ENCODE data around the gene SPTBN1. TPM values are rescaled to one million over a fixed set of nuclear protein-coding genes. Genes with fewer than 3 reads are reported as not detected.

SPTBN1 gene
- total and polyA plus RNA-seq, 2 of the 4 experiments (the other 2 are of a cell fraction): 49.1 to 241 TPM

- Histone ChIP-seq H3K27ac (ENCODE audit: insufficient read depth, low read length) (no peak overlapping the region), H3K9me3 (ENCODE audit: control insufficient read depth, insufficient read depth, low read length) (no peaks in the 10 kb centered on the region), H3K9ac (ENCODE audit: low read depth, low read length) (no peak overlapping the region), H3K36me3 (ENCODE audit: control insufficient read depth, insufficient read depth, low read length) (no peaks in the 10 kb centered on the region), H3K27me3 (ENCODE audit: control insufficient read depth, insufficient read depth, low read length) (no peaks in the 10 kb centered on the region), H3K23ac (ENCODE audit: low read depth, low read length) (no peak overlapping the region), H3K4me3 (ENCODE audit: insufficient read depth, low read depth, low read length) (no peak overlapping the region), H4K91ac (ENCODE audit: insufficient read depth, low read depth, low read length) (no peak overlapping the region), H2BK20ac (ENCODE audit: low read depth, low read length) (no peak overlapping the region), H3K79me1 (ENCODE audit: low read depth in 1 of 2, low read length in 2 of 2) (peaks cover 43 to 71% of the 10 kb centered on the region in 2 experiments), H4K8ac (ENCODE audit: low read depth in 2 of 2, low read length in 2 of 2) (no peak overlapping the region), H2BK15ac (ENCODE audit: low read depth, low read length) (no peak overlapping the region), H3K4ac (ENCODE audit: low read depth, low read length) (no peak overlapping the region), H3K9me1 (ENCODE audit: insufficient read depth, low read length) (peaks cover 9% of the 10 kb centered on the region), H2BK120ac (ENCODE audit: low read depth, low read length) (no peak overlapping the region), H3K4me1 (ENCODE audit: control insufficient read depth, insufficient read depth, low read length) (peaks cover 7% of the 10 kb centered on the region), H2AK9ac (replicated peaks; ENCODE audit: low read depth, low read length, poor library complexity) (no peak overlapping the region), H4K20me1 (ENCODE audit: insufficient read depth, low read length) (peaks cover 28% of the 10 kb centered on the region), H2BK5ac (ENCODE audit: low read depth, low read length, poor library complexity, severe bottlenecking) (no peak overlapping the region), H2AFZ (replicated peaks; ENCODE audit: low read length, poor library complexity) (no peak overlapping the region), H3K18ac (ENCODE audit: low read depth, low read length) (no peak overlapping the region), H3K4me2 (ENCODE audit: low read depth, low read length) (no peak overlapping the region), H4K5ac (ENCODE audit: low read depth, low read length) (no peak overlapping the region), H3K56ac (ENCODE audit: extremely low read depth, insufficient read depth, low read length) (no peak overlapping the region), H2AK5ac (ENCODE audit: low read depth, low read length) (no peak overlapping the region), H3K14ac (replicated peaks; ENCODE audit: low read depth, low read length) (no peak overlapping the region)
- intact Hi-C loops (cut with micrococcal nuclease) (loop anchor here (5.0 kb wide), 1 partner anchor 39 kb away; no protein-coding TSS in a partner anchor), dilution Hi-C loops (cut with HindIII; ENCODE audit: low sequenced_read_pairs, unreplicated experiment) (no loop called here), in situ Hi-C loops (cut with MboI; ENCODE audit: low sequenced_read_pairs) (no loop called here)
- ChIA-PET CTCF (no interaction called here), POLR2A (ENCODE audit: unreplicated experiment) (no interaction called here)
- TF ChIP-seq USF2 (IDR thresholded peaks at IDR 0.05; ENCODE audit: low read depth, low read length): no peak
- TF ChIP-seq BHLHE40 (IDR thresholded peaks at IDR 0.05; ENCODE audit: low read depth, low read length): no peak
- no peak for TF ChIP-seq CTCF (conservative IDR thresholded peaks at IDR 0.05; ENCODE audit: low read depth, low read length)
- TF ChIP-seq FOS (IDR thresholded peaks at IDR 0.05; ENCODE audit: low read depth, low read length): no peak
- no peak for TF ChIP-seq RFX5 (IDR thresholded peaks at IDR 0.05; ENCODE audit: low read depth, low read length)
- no peak for TF ChIP-seq RCOR1 (IDR thresholded peaks at IDR 0.05; ENCODE audit: insufficient replicate concordance, low read length)
- no peak for TF ChIP-seq MAFK (IDR thresholded peaks at IDR 0.05; ENCODE audit: low read depth, low read length)
- TF ChIP-seq RAD21 (IDR thresholded peaks at IDR 0.05; ENCODE audit: low read length): no peak
- TF ChIP-seq SMC3 (IDR thresholded peaks at IDR 0.05; ENCODE audit: low read depth, low read length): no peak
- TF ChIP-seq POLR2A (IDR thresholded peaks at IDR 0.05; ENCODE audit: low read depth, low read length): no peak
- TF ChIP-seq CHD1 (IDR thresholded peaks at IDR 0.05; ENCODE audit: low read depth, low read length): no peak
- no peak for TF ChIP-seq NFE2L2 (IDR thresholded peaks at IDR 0.05; ENCODE audit: low read depth, low read length)
- no CpG with 5 or more reads among the region's 2 CpGs for WGBS, 2 experiments (ENCODE audit: extremely low coverage in 2 of 2, insufficient read length in 1 of 2)
- DNase-seq (no peak), ATAC-seq (ENCODE audit: low read depth) (no peak)
- BruUV-seq (replicated peaks): no TSS peak
Measured at GRCh38 chr2:54510916-54511315, 54.8 kb downstream of the SPTBN1 start.

Measured in IMR-90 (cell line).